HEK293 (cell line): ENCODE results near the gene IGSF23.

Experiments used
- CTCF ChIA-PET: fragments of 350-600 bp; formaldehyde crosslinking; extraction: SDS; loops from one replicate; lab custom pipeline; 2021; ENCODE audit warnings: antibody characterized with exemption; lab: Yijun Ruan, JAX
- POLR2A ChIA-PET: fragments of 300-600 bp; formaldehyde crosslinking; extraction: SDS; loops from one replicate; lab custom pipeline; 2020; ENCODE audit warnings: antibody characterized with exemption, inconsistent platforms; lab: Yijun Ruan, JAX
- H3K27ac ChIP-seq: fragments of 200-500 bp; sonication (Bioruptor generic); 2 replicates; pipeline ENCODE4 v1.5.1; 2014; ENCODE audit warnings: low read depth, low read length, control low read depth, inconsistent platforms; ENCODE audit errors: extremely low read depth
- H3K36me3 ChIP-seq, 2 experiments: fragments of 200-500 bp in 1 of 2; sonication (Bioruptor generic) in 1 of 2; 1 replicate in 1 of 2; 2 replicates in 1 of 2; pipeline ENCODE4 v1.5.1; 2014 to 2017; ENCODE audit warnings: inconsistent platforms in 2 of 2, low read length in 2 of 2; ENCODE audit not compliant: control insufficient read depth in 2 of 2, insufficient read depth in 1 of 2
- H3K4me1 ChIP-seq: fragments of 200-500 bp; sonication (Bioruptor generic); 2 replicates; pipeline ENCODE4 v1.5.1; 2014; ENCODE audit warnings: mild to moderate bottlenecking, low read length, inconsistent platforms; ENCODE audit not compliant: control insufficient read depth, insufficient read depth
- H3K4me3 ChIP-seq: 2 replicates; pipeline ENCODE4 v1.5.1; 2011; ENCODE audit warnings: low read depth, mild to moderate bottlenecking, control low read depth, low read length, moderate library complexity
- H3K9me3 ChIP-seq: fragments of 200-500 bp; sonication (Bioruptor generic); 2 replicates; pipeline ENCODE4 v1.5.1; 2014; ENCODE audit warnings: low read depth, low read length, inconsistent platforms; ENCODE audit not compliant: control insufficient read depth, insufficient read depth
- BCL11B ChIP-seq: fragments of 450-650 bp; formaldehyde crosslinking; IDR thresholded peaks from 2 replicates; pipeline ENCODE4 v1.5.1; 2016; ENCODE audit warnings: low read depth, missing biosample characterization, missing genetic modification characterization
- HOXD13 ChIP-seq: sonication (generic); formaldehyde crosslinking; IDR thresholded peaks from 2 replicates; pipeline ENCODE4 v1.8.0; 2022; ENCODE audit warnings: missing genetic modification reagents, borderline replicate concordance
- KLF10 ChIP-seq: fragments of 450-650 bp; IDR thresholded peaks from 2 replicates; pipeline ENCODE4 v1.5.1; 2018; ENCODE audit warnings: missing biosample characterization, mild to moderate bottlenecking, missing genetic modification characterization
- KLF16 ChIP-seq: fragments of 450-650 bp; formaldehyde crosslinking; IDR thresholded peaks from 2 replicates; pipeline ENCODE4 v1.5.1; 2017; ENCODE audit warnings: missing biosample characterization, missing genetic modification characterization
- KLF9 ChIP-seq: fragments of 450-650 bp; formaldehyde crosslinking; IDR thresholded peaks from 2 replicates; pipeline ENCODE4 v1.5.1; 2016; ENCODE audit warnings: missing biosample characterization, missing genetic modification characterization, low read depth
- RBAK ChIP-seq: fragments of 450-650 bp; formaldehyde crosslinking; IDR thresholded peaks from 2 replicates; pipeline ENCODE4 v1.5.1; 2016; ENCODE audit warnings: missing biosample characterization, missing genetic modification characterization
- SCRT2 ChIP-seq: fragments of 450-650 bp; formaldehyde crosslinking; IDR thresholded peaks from 2 replicates; pipeline ENCODE4 v1.5.1; 2016; ENCODE audit warnings: missing biosample characterization, missing genetic modification characterization
- SP7 ChIP-seq: fragments of 450-650 bp; formaldehyde crosslinking; IDR thresholded peaks from 2 replicates; pipeline ENCODE4 v1.5.1; 2016; ENCODE audit warnings: missing biosample characterization, missing genetic modification characterization
- ZBTB17 ChIP-seq: fragments of 450-650 bp; formaldehyde crosslinking; IDR thresholded peaks from 2 replicates; pipeline ENCODE4 v1.5.1; 2016; ENCODE audit warnings: missing biosample characterization, missing genetic modification characterization
- ZEB2 ChIP-seq: fragments of 450-650 bp; formaldehyde crosslinking; IDR thresholded peaks from 2 replicates; pipeline ENCODE4 v1.5.1; 2016; ENCODE audit warnings: missing biosample characterization, missing genetic modification characterization
- ZFP3 ChIP-seq: fragments of 450-650 bp; formaldehyde crosslinking; IDR thresholded peaks from 2 replicates; pipeline ENCODE4 v1.5.1; 2016; ENCODE audit warnings: low read depth, missing biosample characterization, missing genetic modification characterization
- ZNF10 ChIP-seq: fragments of 450-650 bp; formaldehyde crosslinking; IDR thresholded peaks from 2 replicates; pipeline ENCODE4 v1.5.1; 2017; ENCODE audit warnings: missing biosample characterization, missing genetic modification characterization
- ZNF121 ChIP-seq: fragments of 450-650 bp; formaldehyde crosslinking; IDR thresholded peaks from 2 replicates; pipeline ENCODE4 v1.5.1; 2016; ENCODE audit warnings: missing biosample characterization, missing genetic modification characterization
- ZNF157 ChIP-seq: fragments of 450-650 bp; formaldehyde crosslinking; IDR thresholded peaks from 2 replicates; pipeline ENCODE4 v1.5.1; 2016; ENCODE audit warnings: missing biosample characterization, missing genetic modification characterization
- ZNF169 ChIP-seq: fragments of 450-650 bp; formaldehyde crosslinking; IDR thresholded peaks from 2 replicates; pipeline ENCODE4 v1.5.1; 2016; ENCODE audit warnings: missing biosample characterization, missing genetic modification characterization
- ZNF174 ChIP-seq: fragments of 450-650 bp; formaldehyde crosslinking; IDR thresholded peaks from 2 replicates; pipeline ENCODE4 v1.5.0; 2017; ENCODE audit warnings: missing biosample characterization, mild to moderate bottlenecking, missing genetic modification characterization
- ZNF221 ChIP-seq: fragments of 450-650 bp; formaldehyde crosslinking; IDR thresholded peaks from 2 replicates; pipeline ENCODE4 v1.5.1; 2017; ENCODE audit warnings: missing biosample characterization, missing genetic modification characterization, borderline replicate concordance
- ZNF23 ChIP-seq: fragments of 450-650 bp; formaldehyde crosslinking; IDR thresholded peaks from 2 replicates; pipeline ENCODE4 v1.5.1; 2016; ENCODE audit warnings: missing biosample characterization, missing genetic modification characterization, borderline replicate concordance
- ZNF248 ChIP-seq: fragments of 450-650 bp; formaldehyde crosslinking; IDR thresholded peaks from 2 replicates; pipeline ENCODE4 v1.5.1; 2017; ENCODE audit warnings: missing biosample characterization, missing genetic modification characterization
- ZNF274 ChIP-seq, 2 experiments: fragments of 200-500 bp in 1 of 2; fragments of 450-650 bp in 1 of 2; sonication (Bioruptor generic) in 1 of 2; formaldehyde crosslinking in 1 of 2; IDR thresholded peaks; 2 replicates each; pipeline versions ENCODE4 v1.5.1 to v1.6.1; 2014 to 2016; ENCODE audit warnings: borderline replicate concordance in 1 of 2, inconsistent platforms in 1 of 2, low read length in 1 of 2, missing biosample characterization in 1 of 2, missing genetic modification characterization in 1 of 2
- ZNF341 ChIP-seq: fragments of 450-650 bp; formaldehyde crosslinking; IDR thresholded peaks from 2 replicates; pipeline ENCODE4; 2016; ENCODE audit warnings: low read depth, missing biosample characterization, missing genetic modification characterization
- ZNF561 ChIP-seq: fragments of 450-650 bp; IDR thresholded peaks from 2 replicates; pipeline ENCODE4 v1.5.1; 2018; ENCODE audit warnings: missing biosample characterization, missing genetic modification characterization, borderline replicate concordance
- ZNF596 ChIP-seq: fragments of 450-650 bp; IDR thresholded peaks from 2 replicates; pipeline ENCODE4 v1.5.0; 2018; ENCODE audit warnings: missing biosample characterization, mild to moderate bottlenecking, missing genetic modification characterization, moderate library complexity
- ZNF629 ChIP-seq: fragments of 450-650 bp; formaldehyde crosslinking; IDR thresholded peaks from 2 replicates; pipeline ENCODE4 v1.5.1; 2017; ENCODE audit warnings: missing biosample characterization, missing genetic modification characterization
- ZNF660 ChIP-seq: fragments of 450-650 bp; IDR thresholded peaks from 2 replicates; pipeline ENCODE4 v1.5.1; 2018; ENCODE audit warnings: missing biosample characterization, mild to moderate bottlenecking, missing genetic modification characterization
- ZNF830 ChIP-seq: fragments of 450-650 bp; IDR thresholded peaks from 2 replicates; pipeline ENCODE4 v1.5.0; 2018; ENCODE audit warnings: missing biosample characterization, missing genetic modification characterization, low read depth, mild to moderate bottlenecking, moderate library complexity
- ZNF843 ChIP-seq: fragments of 450-650 bp; formaldehyde crosslinking; IDR thresholded peaks from 2 replicates; pipeline ENCODE4 v1.5.1; 2016; ENCODE audit warnings: missing biosample characterization, missing genetic modification characterization
- TF ChIP-seq, protein P1 (sequence below): fragments of 450-650 bp; formaldehyde crosslinking; IDR thresholded peaks from 2 replicates; pipeline ENCODE4 v1.5.1; 2016; ENCODE audit warnings: missing biosample characterization, missing genetic modification characterization
- TF ChIP-seq, protein P2 (sequence below): fragments of 450-650 bp; formaldehyde crosslinking; IDR thresholded peaks from 2 replicates; pipeline ENCODE4 v1.5.1; 2016; ENCODE audit warnings: missing biosample characterization, missing genetic modification characterization, low read depth
- TF ChIP-seq, protein P3 (sequence below): fragments of 450-650 bp; formaldehyde crosslinking; IDR thresholded peaks from 2 replicates; pipeline ENCODE4 v1.5.1; 2016; ENCODE audit warnings: missing biosample characterization, missing genetic modification characterization
- TF ChIP-seq, protein P4 (sequence below): fragments of 450-650 bp; formaldehyde crosslinking; IDR thresholded peaks from 2 replicates; pipeline ENCODE4 v1.5.1; 2016; ENCODE audit warnings: missing biosample characterization, missing genetic modification characterization, low read depth

Gene IGSF23

DNA sequence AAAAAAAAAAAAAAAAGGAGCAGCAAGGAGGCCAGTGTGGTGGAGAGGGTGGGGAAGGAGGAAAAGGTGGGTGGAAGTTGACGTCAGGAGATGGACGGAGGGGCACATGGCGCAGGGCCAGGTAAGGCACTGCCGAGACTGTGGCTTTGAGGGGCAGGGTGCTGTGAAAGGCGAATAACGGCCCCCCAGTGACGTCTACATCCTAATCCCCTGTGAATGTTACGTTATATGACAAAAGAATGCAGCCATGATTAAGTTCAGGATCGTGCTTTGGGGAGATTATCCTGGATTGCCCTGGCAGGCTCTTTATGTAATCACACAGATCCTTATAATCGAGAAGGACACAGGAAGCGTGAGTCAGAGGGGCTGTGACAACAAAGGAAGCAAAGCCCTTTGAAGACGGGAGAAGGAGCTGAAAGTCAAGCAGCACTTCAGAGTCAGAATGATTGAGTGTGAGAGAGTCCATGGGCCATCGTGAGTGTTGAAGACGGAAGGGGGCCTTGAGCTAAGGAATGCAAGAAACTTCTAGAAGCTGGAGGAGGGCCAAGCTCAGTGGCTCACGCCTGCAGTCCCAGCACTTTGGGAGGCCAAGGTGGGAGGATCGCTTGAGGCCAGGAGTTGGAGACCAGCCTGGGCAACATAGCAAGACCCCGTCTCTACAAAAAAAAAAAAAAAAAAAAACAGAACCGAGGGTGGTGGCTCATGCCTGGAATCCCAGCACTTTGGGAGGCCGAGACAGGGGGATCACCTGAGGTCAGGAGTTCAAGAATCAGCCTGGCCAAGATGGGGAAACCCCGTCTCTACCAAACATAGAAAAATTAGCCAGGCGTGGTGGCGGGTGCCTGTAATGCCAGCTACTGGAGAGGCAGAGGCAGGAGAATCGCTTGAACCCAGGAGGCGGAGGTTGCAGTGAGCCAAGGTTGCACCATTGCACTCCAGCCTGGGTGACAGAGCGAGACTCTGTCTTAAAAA lies 71.8 kb downstream of the IGSF23 start:
- H3K4me1 ChIP-seq = 0 out of 2 replicates have a peak, but pooled peaks cover 3% of the 10 kb centered on the region
- H3K36me3 ChIP-seq = peaks cover 0 to 7% of the 10 kb centered on the region in 2 experiments; a peak in 1 of 3 replicates
- POLR2A ChIA-PET = interaction anchor here (0.5 to 0.7 kb wide), 4 partner anchors 37 to 114 kb away, joined by 3 to 9 read pairs (median 8); no protein-coding TSS in a partner anchor
- no peaks in the 10 kb centered on the region for H3K9me3 ChIP-seq
- H3K4me3 ChIP-seq = no peak overlapping the region
- H3K27ac ChIP-seq = no peak overlapping the region
- CTCF ChIA-PET = interaction anchor here (0.6 to 1.7 kb wide), 5 partner anchors 38 to 185 kb away, joined by 3 to 9 read pairs (median 5); no protein-coding TSS in a partner anchor
- TF ChIP-seq, protein P1, sequence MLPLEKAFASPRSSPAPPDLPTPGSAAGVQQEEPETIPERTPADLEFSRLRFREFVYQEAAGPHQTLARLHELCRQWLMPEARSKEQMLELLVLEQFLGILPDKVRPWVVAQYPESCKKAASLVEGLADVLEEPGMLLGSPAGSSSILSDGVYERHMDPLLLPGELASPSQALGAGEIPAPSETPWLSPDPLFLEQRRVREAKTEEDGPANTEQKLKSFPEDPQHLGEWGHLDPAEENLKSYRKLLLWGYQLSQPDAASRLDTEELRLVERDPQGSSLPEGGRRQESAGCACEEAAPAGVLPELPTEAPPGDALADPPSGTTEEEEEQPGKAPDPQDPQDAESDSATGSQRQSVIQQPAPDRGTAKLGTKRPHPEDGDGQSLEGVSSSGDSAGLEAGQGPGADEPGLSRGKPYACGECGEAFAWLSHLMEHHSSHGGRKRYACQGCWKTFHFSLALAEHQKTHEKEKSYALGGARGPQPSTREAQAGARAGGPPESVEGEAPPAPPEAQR (tag by site-specific recombination) = no peak
- TF ChIP-seq KLF9 (tag by site-specific recombination) (no peak), ZNF629 (peak; percentile 77), ZNF274 (IDR thresholded peaks at IDR 0.05; ENCODE audit: low read length) (no peak), ZNF274 (tag by site-specific recombination; IDR thresholded peaks at IDR 0.05; ENCODE audit: borderline replicate concordance) (no peak), ZNF23 (tag by site-specific recombination) (no peak), KLF10 (tag by site-specific recombination) (no peak), ZEB2 (tag by site-specific recombination) (peak; percentile 30; the same call in 1 of the 2 replicates), ZNF174 (tag by site-specific recombination) (no peak), RBAK (tag by site-specific recombination) (no peak), ZNF660 (peak; percentile 42; the same call in 1 of the 2 replicates), ZNF157 (no peak), ZNF121 (peak; percentile 85), ZNF830 (no peak), ZNF10 (tag by site-specific recombination) (no peak), BCL11B (no peak), ZNF843 (tag by site-specific recombination) (no peak), ZNF596 (no peak), KLF16 (tag by site-specific recombination) (no peak), ZNF169 (tag by site-specific recombination) (no peak), ZBTB17 (peak; percentile 83), ZNF561 (tag by site-specific recombination) (no peak), ZNF221 (tag by site-specific recombination) (no peak), SP7 (tag by site-specific recombination) (peak; percentile 82), HOXD13 (CRISPR knock-in tag) (no peak), ZFP3 (tag by site-specific recombination) (no peak), ZNF248 (tag by site-specific recombination) (no peak), SCRT2 (tag by site-specific recombination) (no peak), ZNF341 (no peak)
- TF ChIP-seq, protein P2, sequence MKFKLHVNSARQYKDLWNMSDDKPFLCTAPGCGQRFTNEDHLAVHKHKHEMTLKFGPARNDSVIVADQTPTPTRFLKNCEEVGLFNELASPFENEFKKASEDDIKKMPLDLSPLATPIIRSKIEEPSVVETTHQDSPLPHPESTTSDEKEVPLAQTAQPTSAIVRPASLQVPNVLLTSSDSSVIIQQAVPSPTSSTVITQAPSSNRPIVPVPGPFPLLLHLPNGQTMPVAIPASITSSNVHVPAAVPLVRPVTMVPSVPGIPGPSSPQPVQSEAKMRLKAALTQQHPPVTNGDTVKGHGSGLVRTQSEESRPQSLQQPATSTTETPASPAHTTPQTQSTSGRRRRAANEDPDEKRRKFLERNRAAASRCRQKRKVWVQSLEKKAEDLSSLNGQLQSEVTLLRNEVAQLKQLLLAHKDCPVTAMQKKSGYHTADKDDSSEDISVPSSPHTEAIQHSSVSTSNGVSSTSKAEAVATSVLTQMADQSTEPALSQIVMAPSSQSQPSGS (tag by site-specific recombination) = no peak
- TF ChIP-seq, protein P3, sequence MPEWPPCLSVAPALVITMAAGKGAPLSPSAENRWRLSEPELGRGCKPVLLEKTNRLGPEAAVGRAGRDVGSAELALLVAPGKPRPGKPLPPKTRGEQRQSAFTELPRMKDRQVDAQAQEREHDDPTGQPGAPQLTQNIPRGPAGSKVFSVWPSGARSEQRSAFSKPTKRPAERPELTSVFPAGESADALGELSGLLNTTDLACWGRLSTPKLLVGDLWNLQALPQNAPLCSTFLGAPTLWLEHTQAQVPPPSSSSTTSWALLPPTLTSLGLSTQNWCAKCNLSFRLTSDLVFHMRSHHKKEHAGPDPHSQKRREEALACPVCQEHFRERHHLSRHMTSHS (tag by site-specific recombination) = no peak
- TF ChIP-seq, protein P4, sequence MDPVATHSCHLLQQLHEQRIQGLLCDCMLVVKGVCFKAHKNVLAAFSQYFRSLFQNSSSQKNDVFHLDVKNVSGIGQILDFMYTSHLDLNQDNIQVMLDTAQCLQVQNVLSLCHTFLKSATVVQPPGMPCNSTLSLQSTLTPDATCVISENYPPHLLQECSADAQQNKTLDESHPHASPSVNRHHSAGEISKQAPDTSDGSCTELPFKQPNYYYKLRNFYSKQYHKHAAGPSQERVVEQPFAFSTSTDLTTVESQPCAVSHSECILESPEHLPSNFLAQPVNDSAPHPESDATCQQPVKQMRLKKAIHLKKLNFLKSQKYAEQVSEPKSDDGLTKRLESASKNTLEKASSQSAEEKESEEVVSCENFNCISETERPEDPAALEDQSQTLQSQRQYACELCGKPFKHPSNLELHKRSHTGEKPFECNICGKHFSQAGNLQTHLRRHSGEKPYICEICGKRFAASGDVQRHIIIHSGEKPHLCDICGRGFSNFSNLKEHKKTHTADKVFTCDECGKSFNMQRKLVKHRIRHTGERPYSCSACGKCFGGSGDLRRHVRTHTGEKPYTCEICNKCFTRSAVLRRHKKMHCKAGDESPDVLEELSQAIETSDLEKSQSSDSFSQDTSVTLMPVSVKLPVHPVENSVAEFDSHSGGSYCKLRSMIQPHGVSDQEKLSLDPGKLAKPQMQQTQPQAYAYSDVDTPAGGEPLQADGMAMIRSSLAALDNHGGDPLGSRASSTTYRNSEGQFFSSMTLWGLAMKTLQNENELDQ = no peak
